ENCODE results near the gene CASKIN1.
"Not testable (repeated sequence)": the region's sequence is repeated elsewhere in the genome, so short reads cannot be mapped to it uniquely, and the experiment has no call there.

CASKIN1 gene

DNA sequence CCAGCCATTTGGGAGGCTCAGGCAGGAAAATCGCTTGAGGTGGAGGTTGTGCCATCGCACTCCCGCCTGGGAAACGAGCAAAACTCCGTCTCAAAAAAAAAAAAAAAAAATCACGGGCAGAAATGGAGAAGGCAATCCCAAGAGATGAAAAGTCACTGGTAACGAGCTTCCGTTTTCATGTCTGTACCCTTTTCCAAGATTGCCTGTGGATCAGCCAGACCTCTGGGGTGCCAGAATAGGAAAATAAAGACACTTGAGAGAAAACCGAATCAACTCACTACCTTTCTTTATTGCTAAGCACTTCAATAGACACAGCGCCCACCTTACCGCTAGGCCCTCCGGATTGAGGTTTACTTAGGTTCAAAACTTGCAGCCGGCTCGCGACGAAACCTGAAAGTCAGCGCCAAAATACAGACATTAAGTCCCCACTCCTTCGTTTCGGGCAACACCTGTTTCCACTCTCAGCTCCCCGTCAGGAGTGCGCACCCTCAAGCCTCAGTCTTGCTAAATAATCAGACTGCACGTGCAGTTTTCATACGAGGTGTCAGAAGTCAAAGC lies 41.8 kb downstream of the CASKIN1 start:
- DNase-seq, result no peak

DNA sequence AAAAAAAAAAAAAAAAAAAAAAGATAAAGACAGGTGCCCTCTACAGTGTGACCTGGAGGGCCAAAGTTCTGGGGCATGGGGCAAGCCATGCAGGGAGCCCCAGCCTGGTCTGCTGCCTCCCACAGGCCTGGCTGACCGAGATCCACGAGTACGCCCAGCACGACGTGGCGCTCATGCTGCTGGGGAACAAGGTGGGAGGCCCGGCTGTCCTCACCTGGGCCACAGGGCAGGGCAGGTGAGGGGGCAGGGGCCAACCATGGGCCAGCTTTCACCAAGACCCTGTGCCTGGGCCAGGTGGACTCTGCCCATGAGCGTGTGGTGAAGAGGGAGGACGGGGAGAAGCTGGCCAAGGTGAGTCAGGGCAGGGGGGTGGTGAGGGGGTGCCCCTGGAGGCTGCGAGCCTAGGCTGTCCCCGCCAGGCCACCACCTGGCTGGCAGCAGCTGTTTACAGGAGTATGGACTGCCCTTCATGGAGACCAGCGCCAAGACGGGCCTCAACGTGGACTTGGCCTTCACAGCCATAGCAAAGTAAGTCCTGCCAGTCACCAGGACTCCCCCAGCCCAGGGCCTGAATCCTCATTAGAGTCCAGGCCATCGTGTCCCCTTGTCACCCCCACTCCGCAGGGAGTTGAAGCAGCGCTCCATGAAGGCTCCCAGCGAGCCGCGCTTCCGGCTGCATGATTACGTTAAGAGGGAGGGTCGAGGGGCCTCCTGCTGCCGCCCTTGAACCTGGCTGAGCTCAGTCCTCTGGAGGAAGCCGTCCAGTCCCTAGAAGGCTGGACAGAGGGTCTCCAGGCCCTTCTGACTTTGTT lies 43.5 kb downstream of the CASKIN1 start:
- no peak for DNase-seq

DNA sequence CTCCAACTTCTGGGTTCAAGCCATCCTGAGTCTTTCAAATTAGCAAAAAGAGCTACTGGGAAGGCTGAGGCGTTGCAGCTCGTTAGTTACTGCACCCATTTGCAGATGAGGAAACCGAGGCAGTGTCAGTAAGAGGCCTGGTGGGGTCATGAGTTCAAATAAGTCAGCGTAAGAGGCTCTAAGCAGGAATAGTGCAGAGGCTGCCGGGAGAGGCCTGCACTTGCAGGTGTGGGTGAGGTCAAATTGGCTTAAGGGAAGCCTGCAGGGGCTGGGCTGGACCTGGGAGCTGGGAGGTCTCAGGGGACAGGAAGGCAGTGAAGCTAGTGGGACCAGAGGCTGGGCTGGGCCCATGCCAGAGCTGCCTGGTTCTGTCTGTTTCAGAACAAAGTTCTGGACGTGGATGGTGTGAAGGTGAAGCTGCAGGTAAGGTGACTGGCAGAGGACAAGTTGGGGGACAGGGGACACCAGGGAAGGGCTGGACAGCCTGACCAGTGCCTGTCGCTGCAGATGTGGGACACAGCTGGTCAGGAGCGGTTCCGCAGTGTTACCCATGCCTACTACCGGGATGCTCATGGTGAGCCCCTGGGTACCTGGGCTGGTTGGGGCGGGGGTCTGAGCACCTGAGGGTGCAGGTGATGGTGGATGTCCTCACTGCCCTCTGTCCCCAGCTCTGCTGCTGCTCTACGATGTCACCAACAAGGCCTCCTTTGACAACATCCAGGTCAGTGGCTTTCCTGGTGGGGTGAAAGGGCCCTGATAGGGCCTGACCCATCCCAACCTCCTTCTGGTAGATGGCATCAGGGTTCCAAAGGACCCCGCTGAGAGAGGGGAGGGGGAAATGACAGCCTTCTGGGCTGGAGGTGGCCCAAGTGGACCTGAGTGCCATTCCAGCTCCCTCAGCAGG lies 45.0 kb downstream of the CASKIN1 start:
- DNase-seq, result no peak

DNA sequence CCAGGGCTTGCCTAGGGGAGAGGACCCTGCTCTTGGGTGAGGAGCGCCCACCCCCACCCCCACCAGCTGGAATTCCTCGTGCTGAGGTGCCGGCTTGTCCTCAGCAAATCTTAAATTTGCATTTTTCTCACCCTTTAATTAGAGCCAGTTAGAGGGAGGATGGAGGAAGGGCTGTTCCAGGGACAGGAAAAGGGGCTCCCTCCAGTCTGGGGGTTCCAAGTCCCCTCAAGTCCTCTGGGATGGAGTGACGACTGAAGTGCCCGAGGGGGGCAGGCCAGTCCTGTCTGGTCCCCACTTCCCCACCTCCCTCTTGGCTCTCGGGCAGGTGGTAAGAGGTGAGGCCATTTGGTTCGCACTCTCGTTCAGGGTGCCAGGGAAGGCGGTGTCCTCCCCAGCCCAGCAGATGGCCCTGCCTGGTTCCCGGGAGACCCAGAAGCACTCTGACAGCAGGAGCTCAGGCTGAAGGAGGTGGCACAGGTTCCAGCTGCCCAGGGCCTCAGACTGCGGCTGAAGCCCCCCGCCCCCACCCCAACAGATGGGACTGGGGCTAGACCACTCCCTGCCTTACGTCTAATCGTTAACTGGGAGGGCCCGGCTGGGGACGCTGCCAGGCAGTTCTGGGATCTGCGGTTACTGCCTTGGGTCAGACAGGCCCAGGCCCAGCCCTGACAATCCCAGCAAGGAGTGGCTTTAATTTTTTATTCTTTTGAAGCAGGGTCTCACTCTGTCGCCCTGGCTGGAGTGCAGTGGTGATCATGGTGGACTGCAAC lies 45.8 kb downstream of the CASKIN1 start:
- no peak for DNase-seq

DNA sequence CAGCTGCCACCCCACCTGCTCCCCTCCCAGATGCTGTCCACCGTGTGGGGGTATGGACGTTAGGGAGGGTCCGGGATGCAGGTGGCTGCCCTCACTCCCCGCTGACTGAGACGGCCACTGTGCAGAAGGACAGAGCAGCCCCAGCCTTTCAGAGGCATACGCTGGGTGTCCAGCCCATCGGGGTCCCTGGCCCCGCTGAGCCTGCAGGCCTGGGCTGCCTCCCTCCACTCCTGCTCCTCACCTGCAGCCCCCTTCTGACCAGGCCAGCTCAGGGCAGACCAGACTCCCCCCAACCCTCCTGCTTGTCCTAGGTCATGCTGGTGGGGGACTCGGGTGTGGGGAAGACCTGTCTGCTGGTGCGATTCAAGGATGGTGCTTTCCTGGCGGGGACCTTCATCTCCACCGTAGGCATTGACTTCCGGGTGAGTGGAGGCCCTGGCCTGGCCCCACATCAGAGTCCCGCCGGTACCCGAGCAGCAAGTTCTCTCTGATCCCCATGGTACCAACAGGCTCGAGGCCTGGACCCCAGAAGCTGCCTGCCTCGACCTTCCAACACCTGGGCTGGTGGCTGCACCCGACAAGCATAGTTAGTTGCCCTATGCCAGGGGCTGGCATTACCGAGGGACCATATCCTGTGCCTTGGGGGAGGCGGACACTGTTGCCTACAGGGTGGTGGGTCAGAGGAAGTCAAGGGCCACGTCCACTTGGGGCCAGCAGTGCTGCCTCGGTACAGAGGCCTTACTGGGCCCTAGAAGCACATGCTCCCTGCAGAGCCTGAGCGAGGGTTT lies 46.6 kb downstream of the CASKIN1 start:
- DNase-seq, result no peak

DNA sequence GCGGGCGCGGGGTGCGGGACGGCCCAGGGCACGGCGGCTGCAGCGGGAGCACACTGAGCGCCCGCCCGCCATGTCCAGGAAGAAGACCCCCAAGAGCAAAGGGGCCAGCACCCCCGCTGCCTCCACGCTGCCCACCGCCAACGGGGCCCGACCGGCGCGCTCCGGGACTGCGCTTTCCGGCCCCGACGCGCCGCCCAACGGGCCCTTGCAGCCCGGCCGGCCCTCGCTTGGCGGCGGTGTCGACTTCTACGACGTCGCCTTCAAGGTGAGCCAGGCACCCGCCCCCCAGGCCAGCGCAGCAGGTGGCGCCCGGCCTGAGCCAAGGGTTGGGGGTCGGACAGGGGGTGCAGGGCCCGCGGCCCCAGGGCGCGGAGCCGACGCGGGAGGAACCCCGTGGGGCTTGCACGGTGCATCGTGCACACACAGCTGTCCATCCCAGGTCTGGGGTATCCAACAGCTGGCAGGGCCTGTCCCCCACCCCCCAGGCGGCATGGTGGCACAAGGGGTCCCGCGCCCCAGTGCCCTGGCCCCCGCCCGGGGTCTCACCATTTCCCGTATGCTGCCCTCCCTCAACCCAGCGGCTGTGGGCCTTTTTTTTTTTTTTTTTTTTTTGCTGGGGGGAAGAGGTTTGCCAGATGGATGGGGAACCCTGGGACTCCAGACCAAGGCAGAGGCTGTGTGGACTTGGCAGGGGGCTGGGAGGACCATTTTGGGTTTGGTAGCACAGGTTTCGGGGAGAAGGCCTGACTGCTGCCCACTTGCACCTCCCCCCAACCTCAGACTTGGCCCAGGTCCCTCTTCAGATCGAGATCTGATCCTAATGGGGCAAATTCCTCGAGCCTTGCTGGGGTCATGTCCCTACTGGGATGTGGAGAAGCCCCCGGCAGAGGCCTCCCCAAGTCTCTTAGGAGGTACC lies 47.4 kb downstream of the CASKIN1 start:
- no peak for DNase-seq

DNA sequence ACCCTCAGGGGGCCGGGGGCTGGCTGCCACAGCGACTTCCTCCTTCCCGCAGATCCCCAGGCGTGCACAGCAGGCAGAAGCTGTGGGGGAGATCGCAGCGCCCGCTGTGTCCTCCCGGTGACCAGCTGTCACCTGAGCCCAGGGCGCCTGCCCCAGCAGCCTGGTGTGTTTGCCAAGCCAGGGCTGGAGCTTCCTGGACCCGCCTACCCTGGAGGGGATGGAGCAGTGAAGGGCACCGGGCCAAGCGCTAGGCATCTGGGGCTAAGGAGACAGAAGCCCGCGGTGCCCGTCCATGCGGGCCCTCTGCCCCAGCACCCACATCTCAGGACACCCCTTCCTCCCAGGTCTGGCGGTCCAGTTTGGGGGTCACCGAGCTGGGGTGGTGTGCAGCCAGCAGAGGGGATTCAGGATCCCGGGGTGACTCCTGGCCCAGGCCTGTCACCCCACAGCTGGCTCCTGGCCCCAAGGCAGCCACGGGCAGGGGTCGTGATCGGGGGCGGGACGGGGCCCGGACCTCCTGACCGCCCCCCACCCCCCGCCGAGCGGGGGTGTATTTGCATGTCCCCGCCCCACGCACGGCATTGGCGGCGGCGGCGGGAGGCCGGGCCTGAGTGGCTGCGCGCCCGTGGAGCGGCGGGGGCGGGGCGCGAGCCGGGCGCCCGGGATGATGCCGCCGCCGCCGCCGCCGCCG lies 48.3 kb downstream of the CASKIN1 start, which contains the start of gene RAB26:
RAB26 (plus strand) TSS at position 645 of the 691 bp plus-strand sequence. CDS start 159 bp downstream, outside the sequence.
- DNase-seq, result peak; percentile 55

DNA sequence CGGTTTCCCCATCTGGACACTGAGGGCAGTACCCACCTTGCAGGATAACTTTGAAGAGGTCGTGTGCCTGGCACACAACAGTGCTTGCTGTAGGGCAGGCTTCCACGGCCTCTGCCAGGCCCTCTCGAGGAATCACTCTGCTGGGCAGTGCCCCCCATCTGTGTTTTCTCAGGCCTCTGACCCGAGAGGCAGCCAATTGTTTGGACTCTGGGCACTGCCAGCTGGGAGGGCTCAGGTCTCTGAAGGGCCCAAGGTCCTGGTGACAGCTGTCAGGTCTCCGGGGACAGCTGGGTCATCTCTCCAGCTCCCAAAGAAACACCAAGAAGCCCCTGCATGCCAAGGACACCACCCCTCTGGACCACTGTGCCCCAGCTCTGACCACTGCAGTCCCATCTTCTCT lies 49.0 kb downstream of the CASKIN1 start:
- DNase-seq, result no peak

DNA sequence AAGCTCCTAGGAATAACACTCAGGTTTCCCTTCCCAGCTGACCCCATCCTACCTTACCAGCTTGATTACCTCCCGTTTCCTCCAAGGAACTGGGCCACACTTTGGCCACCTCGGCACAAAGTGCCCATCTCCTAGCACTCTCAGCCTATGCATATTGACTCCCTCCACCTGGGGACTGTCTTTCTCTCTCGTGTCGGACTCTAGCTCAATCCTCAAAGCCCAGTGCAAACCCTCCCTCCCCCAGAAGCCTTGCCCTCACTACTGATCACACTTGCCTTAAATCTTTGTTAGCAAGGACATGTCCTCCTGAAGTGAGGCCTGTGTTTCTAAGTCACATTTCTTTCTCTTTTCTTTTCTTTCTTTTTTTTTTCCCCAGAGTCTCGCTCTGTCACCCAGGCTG lies 50.6 kb downstream of the CASKIN1 start:
- DNase-seq, result no peak

DNA sequence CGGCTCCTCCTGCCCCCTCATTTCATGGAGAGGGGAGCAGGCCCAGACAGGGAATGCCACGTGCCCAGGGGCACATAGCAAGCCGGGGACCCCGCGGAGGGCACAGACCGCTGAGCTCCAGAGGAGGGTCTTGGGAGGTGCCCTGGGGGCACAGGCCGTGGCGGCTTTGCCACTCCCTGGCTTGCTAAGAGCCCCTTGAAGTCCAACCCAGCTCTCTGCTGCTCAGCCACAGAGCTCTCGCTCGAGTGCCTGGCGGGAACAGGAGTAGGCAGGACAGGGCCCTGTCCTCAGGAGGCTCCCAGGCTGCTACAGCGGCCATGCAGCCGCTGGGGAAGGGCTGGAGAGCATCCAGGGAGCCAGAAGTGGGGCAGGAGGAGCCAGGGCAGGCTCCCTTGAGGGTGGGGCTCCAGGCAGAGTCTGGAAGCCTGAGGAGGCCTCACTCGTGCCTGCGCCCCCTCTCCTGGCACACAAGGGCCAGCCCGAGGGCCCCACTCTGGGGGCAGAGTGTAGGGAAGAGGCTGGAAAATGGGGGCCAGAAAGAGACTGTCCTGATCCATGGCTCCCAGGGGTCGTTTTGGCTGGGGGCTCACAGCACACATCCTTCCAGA lies 52.4 kb downstream of the CASKIN1 start:
- no peak for DNase-seq

DNA sequence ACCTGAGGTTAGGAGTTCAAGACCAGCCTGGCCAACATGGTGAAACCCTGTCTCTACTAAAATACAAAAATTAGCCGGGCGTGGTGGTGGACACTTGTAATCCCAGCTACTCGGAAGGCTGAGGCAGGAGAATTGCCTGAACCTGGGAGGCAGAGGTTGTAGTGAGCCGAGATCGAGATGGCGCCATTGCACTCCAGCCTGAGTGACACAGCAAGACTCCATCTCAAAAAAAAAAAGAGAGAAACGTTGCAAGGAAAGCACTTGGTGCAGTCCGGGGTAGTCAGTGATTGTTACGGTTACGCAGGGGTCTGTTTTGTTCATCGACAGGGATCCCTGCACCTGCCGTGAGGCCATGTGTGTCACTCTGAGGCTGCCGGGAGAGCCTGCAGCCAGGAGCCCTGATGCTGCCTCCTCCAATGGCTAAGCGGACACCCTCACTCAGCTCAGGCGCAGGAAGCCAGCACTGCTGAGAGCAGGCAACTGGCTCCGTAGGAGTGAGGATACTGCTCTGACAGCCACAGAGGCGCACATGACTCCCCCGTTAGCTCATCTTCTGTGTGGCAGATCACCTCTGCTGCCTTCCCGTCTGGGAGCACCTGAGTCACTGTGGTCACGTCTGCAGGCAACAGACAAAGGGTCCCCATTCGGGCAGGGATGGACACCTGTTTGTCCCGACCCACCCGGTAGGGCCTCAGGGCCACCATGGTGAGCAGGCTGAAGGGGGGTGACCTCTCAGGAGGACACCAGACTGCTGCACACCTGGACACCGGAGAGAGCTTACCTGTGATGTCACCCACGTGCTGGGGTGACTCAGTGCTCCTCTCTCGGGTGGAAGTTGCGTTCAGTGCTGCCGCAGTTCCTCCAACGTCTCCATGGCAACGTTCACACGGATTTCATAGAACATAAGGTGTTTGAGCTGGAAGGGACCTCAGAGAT lies 53.2 kb downstream of the CASKIN1 start:
- no peak for DNase-seq

DNA sequence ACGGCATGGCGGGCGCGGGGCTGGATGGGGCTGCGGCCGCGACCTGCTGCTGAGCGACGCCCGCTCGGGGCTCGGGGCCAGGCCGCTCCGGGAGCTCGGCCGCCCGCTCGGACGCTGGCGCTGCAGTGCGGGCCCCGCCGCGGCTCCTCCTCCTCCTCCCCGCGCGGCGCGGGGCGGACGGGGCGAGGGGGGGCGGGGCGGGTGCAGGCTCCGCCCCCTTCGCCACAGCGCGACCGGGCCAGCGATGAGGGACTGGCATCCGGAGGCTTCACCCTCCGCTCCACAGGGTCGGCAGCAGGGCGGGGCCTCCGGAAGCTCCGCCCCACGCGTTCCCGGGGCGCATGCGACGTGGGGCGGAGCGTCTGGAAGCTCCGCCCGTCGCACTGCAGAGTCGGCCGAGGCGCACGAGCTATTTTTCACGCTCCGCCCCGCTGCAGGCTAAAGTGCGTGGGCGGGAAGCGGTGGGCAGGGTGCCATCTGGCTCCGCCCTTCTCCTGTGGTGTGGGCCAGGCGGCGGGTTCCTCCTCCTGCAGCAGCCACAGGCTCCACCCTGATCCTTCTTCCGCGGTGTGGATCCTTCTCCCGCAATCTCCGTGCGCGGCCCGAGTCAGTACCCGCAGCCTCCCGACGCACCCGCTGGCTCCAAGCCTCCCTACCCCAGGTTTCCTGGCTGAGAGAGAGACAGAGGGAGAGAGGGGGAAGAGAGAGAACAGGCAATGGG lies 60.5 kb downstream of the CASKIN1 start, which contains the start of gene PKD1:
PKD1 (minus strand) TSS at position 129 of the 721 bp plus-strand sequence. CDS start 209 bp downstream, outside the sequence.
- peak; percentile 98 for DNase-seq

DNA sequence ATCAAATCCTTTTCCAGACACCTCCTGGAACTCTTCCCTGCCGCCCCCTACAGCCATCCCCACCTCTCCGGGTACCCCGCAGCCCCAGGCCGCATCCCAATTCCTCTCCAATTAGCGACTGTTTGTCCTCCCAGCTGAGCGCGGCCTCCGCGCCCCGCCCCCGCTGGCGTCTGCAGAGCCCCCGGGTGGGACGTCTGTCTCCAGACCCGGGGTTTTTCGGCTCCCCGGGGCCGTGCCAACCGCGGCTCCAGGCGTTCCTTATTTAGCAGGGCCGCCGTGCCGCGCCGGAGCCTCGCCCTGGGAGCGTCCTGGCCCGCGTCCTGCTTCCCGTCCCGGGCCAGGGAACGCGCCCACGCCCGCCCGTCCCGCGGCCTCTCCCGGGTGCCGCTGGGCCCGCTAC lies 61.3 kb downstream of the CASKIN1 start:
- DNase-seq, result not testable (repeated sequence)

DNA sequence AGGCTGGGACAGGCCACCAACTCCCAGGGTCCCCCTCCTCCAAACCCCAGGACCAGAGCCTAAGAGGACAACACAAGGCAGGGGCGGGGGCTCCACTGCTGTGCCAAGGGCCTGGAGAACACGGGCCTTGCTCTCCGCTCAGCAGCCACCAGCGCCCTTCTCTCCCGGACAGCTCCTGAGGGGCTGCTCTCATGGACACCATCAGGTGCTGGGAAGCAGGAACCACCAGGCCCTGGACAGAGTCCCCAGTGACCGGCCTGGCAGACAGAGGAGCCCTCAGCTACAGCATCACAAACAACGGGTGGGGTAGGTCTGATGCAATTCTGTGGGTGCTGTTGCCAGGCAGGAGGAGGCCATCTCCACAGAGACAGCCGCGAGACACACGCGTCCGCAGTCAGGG lies 62.6 kb downstream of the CASKIN1 start:
- not testable (repeated sequence) for DNase-seq

DNA sequence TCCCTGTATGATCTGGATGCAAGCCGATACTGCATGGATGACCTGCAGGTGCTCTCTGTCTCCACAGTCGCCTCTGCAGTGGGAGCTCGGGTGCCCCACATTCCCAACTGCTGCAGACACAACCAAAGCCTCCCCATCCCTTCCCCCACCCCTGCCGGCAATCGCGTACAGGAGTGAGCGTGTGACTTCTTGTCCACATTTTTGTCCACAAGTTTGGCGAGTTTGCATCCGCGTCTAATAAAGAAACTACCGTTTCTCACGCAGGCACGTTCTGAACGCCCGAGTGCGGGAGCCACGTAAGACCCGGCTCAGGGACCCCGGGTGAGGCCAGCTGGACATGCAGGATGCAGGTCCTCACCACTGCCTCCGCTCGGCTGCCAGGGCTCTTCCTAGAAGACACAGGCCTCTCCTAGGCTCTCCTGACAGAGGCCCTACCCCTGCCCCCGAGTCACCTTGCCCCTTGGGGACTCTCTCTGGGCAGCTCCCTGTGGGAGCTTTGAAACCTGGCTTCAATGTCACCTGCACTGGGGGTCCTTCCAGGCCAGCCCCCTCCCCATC lies 66.4 kb downstream of the CASKIN1 start:
- not testable (repeated sequence) for DNase-seq

DNA sequence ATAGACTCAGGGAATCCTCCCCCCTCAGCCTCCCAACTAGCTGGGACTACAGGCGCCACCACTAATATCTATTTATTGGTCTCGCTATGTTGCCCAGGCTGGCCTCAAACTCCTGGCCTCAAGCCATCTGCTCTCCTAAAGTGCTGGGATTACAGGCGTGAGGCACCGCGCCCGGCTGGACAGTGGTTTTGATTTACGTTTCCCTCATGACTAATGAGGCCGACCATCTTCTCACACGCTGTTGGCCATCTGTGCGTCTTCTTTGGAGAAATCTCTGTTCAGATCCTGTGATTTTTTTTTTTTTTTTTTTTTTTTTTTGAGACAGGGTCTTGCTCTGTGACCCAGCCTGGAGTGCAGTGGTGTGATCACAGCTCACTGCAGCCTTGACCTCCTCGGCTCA lies 67.2 kb downstream of the CASKIN1 start:
- DNase-seq, result not testable (repeated sequence)

DNA sequence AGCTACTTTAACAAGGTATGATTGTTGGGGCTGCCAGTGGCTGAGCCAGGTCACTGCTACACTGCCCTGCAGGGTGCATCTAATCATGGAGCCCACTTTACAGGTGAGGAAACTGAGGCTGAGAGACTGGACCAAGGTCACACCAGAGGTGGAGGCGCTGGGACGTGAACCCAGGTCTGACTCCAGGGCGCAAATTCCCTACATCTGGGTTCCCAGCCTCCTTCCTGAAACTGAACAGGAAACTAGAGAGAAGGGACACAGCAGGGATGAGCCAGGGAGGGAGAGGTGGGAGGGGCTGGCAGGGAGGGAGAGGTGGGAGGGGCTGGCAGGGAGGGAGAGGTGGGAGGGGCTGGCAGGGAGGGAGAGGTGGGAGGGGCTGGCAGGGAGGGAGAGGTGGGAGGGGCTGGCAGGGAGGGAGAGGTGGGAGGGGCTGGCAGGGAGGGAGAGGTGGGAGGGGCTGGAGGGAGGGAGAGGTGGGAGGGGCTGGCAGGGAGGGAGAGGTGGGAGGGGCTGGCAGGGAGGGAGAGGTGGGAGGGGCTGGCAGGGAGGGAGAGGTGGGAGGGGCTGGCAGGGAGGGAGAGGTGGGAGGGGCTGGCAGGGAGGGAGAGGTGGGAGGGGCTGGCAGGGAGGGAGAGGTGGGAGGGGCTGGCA lies 68.7 kb downstream of the CASKIN1 start:
- DNase-seq, result peak; percentile 51

All from CD4-positive, alpha-beta T cell treated with Interleukin-17A for 1 hour (primary cell).